Ishikawa (cell line): Measurements from ENCODE around the gene PPP4R4.

Experiments used
- CEBPB ChIP-seq: IDR thresholded peaks from 2 replicates; pipeline ENCODE4 v1.6.1; 2012
- CREB1 ChIP-seq: IDR thresholded peaks from 2 replicates; pipeline ENCODE4 v1.6.1; 2012; ENCODE audit warnings: low read depth
- EP300 ChIP-seq: IDR thresholded peaks from 2 replicates; pipeline ENCODE4 v1.6.1; 2012; ENCODE audit warnings: borderline replicate concordance
- FOXM1 ChIP-seq: IDR thresholded peaks from 2 replicates; pipeline ENCODE4 v1.6.1; 2012; ENCODE audit warnings: low read depth, borderline replicate concordance
- NFIC ChIP-seq: IDR thresholded peaks from 2 replicates; pipeline ENCODE4 v1.6.1; 2012
- RAD21 ChIP-seq: IDR thresholded peaks from 2 replicates; pipeline ENCODE4 v1.6.1; 2012; ENCODE audit warnings: low read depth
- USF1 ChIP-seq: IDR thresholded peaks from 2 replicates; pipeline ENCODE4 v1.6.1; 2012
- YY1 ChIP-seq: IDR thresholded peaks from 2 replicates; pipeline ENCODE4 v1.6.1; 2012; ENCODE audit warnings: low read depth

DNA sequence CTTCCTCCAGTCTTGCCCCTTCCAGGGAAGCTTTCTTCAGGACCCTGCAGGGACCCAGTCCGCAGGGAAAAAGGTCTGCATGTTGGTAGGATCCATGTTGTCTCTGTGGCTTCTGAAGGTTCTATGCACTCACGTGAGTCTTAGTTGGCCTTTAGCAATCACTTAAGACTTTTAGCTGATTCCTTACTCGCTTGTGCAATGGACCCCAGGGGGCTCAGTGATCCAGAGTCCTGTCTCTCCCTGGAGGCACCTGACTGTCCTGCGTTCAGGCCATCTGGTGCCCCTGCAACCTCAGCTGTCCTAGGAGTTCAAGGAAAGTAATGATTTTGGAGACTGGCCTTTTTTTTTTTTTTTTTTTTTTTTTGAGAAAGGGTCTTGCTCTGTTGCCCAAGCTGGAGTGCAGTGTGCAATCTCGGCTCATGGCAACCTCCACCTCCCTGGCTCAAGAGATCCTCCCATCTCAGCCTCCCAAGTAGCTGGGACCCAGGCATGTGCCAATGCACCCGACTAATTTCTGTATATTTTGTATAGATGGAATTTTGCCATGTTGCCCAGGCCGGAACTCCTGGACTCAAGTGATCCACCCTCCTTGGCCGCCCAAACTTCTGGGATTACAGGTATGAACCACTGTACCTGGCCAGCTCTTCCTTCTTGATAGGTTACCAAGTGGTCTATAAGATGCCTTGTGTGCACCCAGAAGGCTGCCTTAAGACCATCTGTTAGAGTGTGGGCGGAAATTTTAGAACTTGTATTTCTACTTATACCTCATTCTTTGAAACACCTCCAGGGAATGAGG lies 49.3 kb upstream of the PPP4R4 start:
- TF ChIP-seq NFIC: no peak
- TF ChIP-seq EP300: no peak
- no peak for TF ChIP-seq CEBPB
- no peak for TF ChIP-seq YY1
- no peak for TF ChIP-seq USF1
- no peak for TF ChIP-seq FOXM1
- no peak for TF ChIP-seq RAD21
- TF ChIP-seq CREB1: no peak
